ENCODE results near the gene FBXO31. TPM values are rescaled to one million over a fixed set of nuclear protein-coding genes. Genes with fewer than 3 reads are reported as not detected.

The FBXO31 gene
- total and polyA plus RNA-seq, 9 of the 15 experiments (the other 6 are each of a cell fraction or from before 2014, with no cell fraction given), result 0.18 to 33.3 (median 10.9) TPM

GRCh38 chr16:87392821-87393679, 9.5 kb upstream of the FBXO31 start (continued):
- TF ChIP-seq PPARD (CRISPR knock-in tag; IDR thresholded peaks at IDR 0.05), result no peak
- no peak for TF ChIP-seq RFX1 (IDR thresholded peaks at IDR 0.05)
- 0 out of 2 replicates have a peak, but pooled peaks have one; percentile 35 for TF ChIP-seq ZNF12 (CRISPR knock-in tag; IDR thresholded peaks at IDR 0.05)
- TF ChIP-seq ZNF699 (CRISPR knock-in tag; IDR thresholded peaks at IDR 0.05; ENCODE audit: insufficient replicate concordance), result no peak
- peak in 1 of 2 experiments; percentile 39; a peak in 2 of 4 replicates for TF ChIP-seq RAD21 (CRISPR knock-in tag; conservative IDR thresholded peaks at IDR 0.05 in 1 of 2, IDR thresholded peaks at IDR 0.05 in 1 of 2)
- peak; percentile 5; the same call in 1 of the 2 replicates for TF ChIP-seq KAT7 (CRISPR knock-in tag; IDR thresholded peaks at IDR 0.05; ENCODE audit: borderline replicate concordance)
- no peak for TF ChIP-seq DNMT1 (IDR thresholded peaks at IDR 0.05)
- no peak for TF ChIP-seq SMAD2 (IDR thresholded peaks at IDR 0.05; ENCODE audit: low read depth, low read length)
- TF ChIP-seq RBM14 (IDR thresholded peaks at IDR 0.05; ENCODE audit: borderline replicate concordance, insufficient read depth, low read depth, low read length), result peak; percentile 36; the same call in 1 of the 2 replicates
- 0 out of 2 replicates have a peak, but pooled peaks have one; percentile 19 for TF ChIP-seq MYC (IDR thresholded peaks at IDR 0.05; ENCODE audit: low read depth, low read length)
- TF ChIP-seq MYC (CRISPR knock-in tag; IDR thresholded peaks at IDR 0.05; ENCODE audit: borderline replicate concordance, low read depth), result no peak
- peak; percentile 72; the same call in 1 of the 2 replicates for TF ChIP-seq ZC3H4 (CRISPR knock-in tag; IDR thresholded peaks at IDR 0.05; ENCODE audit: borderline replicate concordance)
- no peak for TF ChIP-seq ZSCAN32 (CRISPR knock-in tag; IDR thresholded peaks at IDR 0.05)
- 0 out of 2 replicates have a peak, but pooled peaks have one; percentile 8 for TF ChIP-seq L3MBTL2 (IDR thresholded peaks at IDR 0.05)
- TF ChIP-seq FOXM1 (IDR thresholded peaks at IDR 0.05; ENCODE audit: low read depth), result no peak
- TF ChIP-seq FOXM1 (CRISPR knock-in tag; IDR thresholded peaks at IDR 0.05; ENCODE audit: low read depth), result no peak
- peak; percentile 27 to 38; a peak in 3 of 4 replicates for TF ChIP-seq NRF1 (conservative IDR thresholded peaks at IDR 0.05 in 1 of 2, IDR thresholded peaks at IDR 0.05 in 1 of 2)
- no peak for TF ChIP-seq DLX4 (CRISPR knock-in tag; IDR thresholded peaks at IDR 0.05)
- peak; percentile 67; the same call in 1 of the 2 replicates for TF ChIP-seq SMARCE1 (IDR thresholded peaks at IDR 0.05)
- no peak for TF ChIP-seq ZNF764 (CRISPR knock-in tag; IDR thresholded peaks at IDR 0.05; ENCODE audit: low read depth)
- TF ChIP-seq TFAP4 (CRISPR knock-in tag; IDR thresholded peaks at IDR 0.05; ENCODE audit: borderline replicate concordance), result peak; percentile 31; the same call in 1 of the 2 replicates
- no peak for TF ChIP-seq SRF (CRISPR knock-in tag; IDR thresholded peaks at IDR 0.05)
- TF ChIP-seq E2F5 (CRISPR knock-in tag; IDR thresholded peaks at IDR 0.05), result no peak
- TF ChIP-seq SIN3A (IDR thresholded peaks at IDR 0.05; ENCODE audit: borderline replicate concordance in 2 of 2, control insufficient read depth in 1 of 2, low read depth in 2 of 2, low read length in 2 of 2), result 0 out of 4 replicates have a peak, but pooled peaks of 1 of the 2 experiments have one; percentile 8
- TF ChIP-seq MAX (CRISPR knock-in tag; IDR thresholded peaks at IDR 0.05), result peak; percentile 36; the same call in 1 of the 2 replicates

Measured in K562 (cell line).